SU-DHL-6 (cell line): ENCODE data around the gene ZDHHC24.

Source experiments
- H2AFZ ChIP-seq: fragments of 200-600 bp; sonication (generic); 2 replicates; pipeline ENCODE4 v1.6.1; 2014; ENCODE audit warnings: low read depth, mild to moderate bottlenecking, moderate library complexity, mixed read lengths, antibody characterized with exemption, low read length; ENCODE audit not compliant: severe bottlenecking
- H3F3A ChIP-seq: fragments of 200-600 bp; shearing (Covaris generic); 2 replicates; pipeline ENCODE4 v1.6.0; 2016; ENCODE audit warnings: antibody characterized with exemption, mild to moderate bottlenecking; ENCODE audit not compliant: insufficient read depth
- H3K27ac ChIP-seq: fragments of 200-600 bp; sonication (generic); 2 replicates; pipeline ENCODE4 v1.5.1; 2016; ENCODE audit warnings: low read depth, mild to moderate bottlenecking, low read length, moderate library complexity, mixed read lengths
- H3K27me3 ChIP-seq: fragments of 200-600 bp; sonication (generic), shearing (Covaris generic); 2 replicates; pipeline ENCODE4 v1.6.0; 2014; ENCODE audit warnings: mild to moderate bottlenecking, low read length
- H3K36me3 ChIP-seq: fragments of 200-600 bp; sonication (generic); 2 replicates; pipeline ENCODE4 v1.6.1; 2014; ENCODE audit warnings: mild to moderate bottlenecking, low read length, mixed read lengths
- H3K4me2 ChIP-seq: fragments of 300-600, 200-600 bp; shearing (Covaris generic), sonication (generic); 2 replicates; pipeline ENCODE4 v1.6.0; 2014; ENCODE audit warnings: low read length, low read depth, mild to moderate bottlenecking; ENCODE audit not compliant: poor library complexity, severe bottlenecking
- H3K4me3 ChIP-seq: fragments of 200-600 bp; sonication (generic); 2 replicates; pipeline ENCODE4 v1.5.1; 2014; ENCODE audit warnings: antibody characterized with exemption, low read length, mild to moderate bottlenecking, mixed read lengths; ENCODE audit not compliant: insufficient read depth, poor library complexity, severe bottlenecking
- H3K79me2 ChIP-seq: fragments of 200-600 bp; sonication (generic); 2 replicates; pipeline ENCODE4 v1.6.1; 2014; ENCODE audit warnings: mild to moderate bottlenecking, low read length, moderate library complexity; ENCODE audit not compliant: insufficient read depth
- H3K9ac ChIP-seq: fragments of 200-600 bp; sonication (generic); 2 replicates; pipeline ENCODE4 v1.7.0; 2014; ENCODE audit warnings: mild to moderate bottlenecking, low read length
- H3K9me2 ChIP-seq: fragments of 200-600 bp; sonication (generic); replicated peaks from 2 replicates; pipeline ENCODE4 v1.6.1; 2014; ENCODE audit warnings: low read length; ENCODE audit not compliant: insufficient read depth
- H3K9me3 ChIP-seq: fragments of 200-600 bp; sonication (generic); 2 replicates; pipeline ENCODE4 v1.6.1; 2014; ENCODE audit warnings: low read length, mixed read lengths; ENCODE audit not compliant: insufficient read depth
- H4K20me1 ChIP-seq: fragments of 200-600 bp; sonication (generic); 2 replicates; pipeline ENCODE4 v1.6.1; 2014; ENCODE audit warnings: low read depth, mild to moderate bottlenecking, antibody characterized with exemption, low read length, moderate library complexity, mixed read lengths
- CTCF ChIP-seq: fragments of 200-600 bp; sonication (generic); IDR thresholded peaks from one replicate; pipeline ENCODE4 v1.5.1; 2017; ENCODE audit warnings: antibody characterized with exemption, mild to moderate bottlenecking, low read length, moderate library complexity; ENCODE audit not compliant: insufficient read depth, poor library complexity, severe bottlenecking
- EZH2phosphoT487 ChIP-seq: fragments of 200-600 bp; sonication (generic), shearing (Covaris generic); conservative IDR thresholded peaks from 2 replicates; pipeline ENCODE4 v1.6.1; 2018; ENCODE audit warnings: mild to moderate bottlenecking, antibody characterized with exemption, low read length, moderate library complexity, mixed read lengths

The ZDHHC24 gene

GRCh38 chr11:66505276-66505816 lies 40.5 kb downstream of the ZDHHC24 start:
- no peaks in the 10 kb centered on the region for H3F3A ChIP-seq
- no peak overlapping the region for H3K9ac ChIP-seq
- H3K4me3 ChIP-seq = no peak overlapping the region
- 0 out of 2 replicates have a peak, but pooled peaks cover 2% of the 10 kb centered on the region for H3K36me3 ChIP-seq
- no peaks in the 10 kb centered on the region for H3K9me2 ChIP-seq
- no peaks in the 10 kb centered on the region for H3K27me3 ChIP-seq
- no peaks in the 10 kb centered on the region for H3K9me3 ChIP-seq
- H3K27ac ChIP-seq = no peak overlapping the region
- H3K4me2 ChIP-seq = no peak overlapping the region
- H2AFZ ChIP-seq = no peak overlapping the region
- H4K20me1 ChIP-seq = no peaks in the 10 kb centered on the region
- no peaks in the 10 kb centered on the region for H3K79me2 ChIP-seq
- TF ChIP-seq EZH2phosphoT487 (no peak), CTCF (no peak)

- no peaks in the 10 kb centered on the region for H3K79me2 ChIP-seq
- H3K27ac ChIP-seq = no peak overlapping the region
- H2AFZ ChIP-seq = no peak overlapping the region
- H3K4me3 ChIP-seq = no peak overlapping the region
- H3K36me3 ChIP-seq = no peaks in the 10 kb centered on the region
- TF ChIP-seq CTCF = no peak
- no peak for TF ChIP-seq EZH2phosphoT487
- no peak overlapping the region for H3K4me2 ChIP-seq
- no peaks in the 10 kb centered on the region for H3K9me2 ChIP-seq
- H3K9me3 ChIP-seq = no peaks in the 10 kb centered on the region
- H3K27me3 ChIP-seq = no peaks in the 10 kb centered on the region
- H3F3A ChIP-seq = no peaks in the 10 kb centered on the region
- no peak overlapping the region for H3K9ac ChIP-seq
- no peaks in the 10 kb centered on the region for H4K20me1 ChIP-seq
Measured at GRCh38 chr11:66498506-66498905, 47.3 kb downstream of the ZDHHC24 start.

- TF ChIP-seq EZH2phosphoT487 (no peak), CTCF (no peak)
- H3K9me3 ChIP-seq = no peaks in the 10 kb centered on the region
- H3K9ac ChIP-seq = no peak overlapping the region
- no peak overlapping the region for H3K4me2 ChIP-seq
- H3K79me2 ChIP-seq = no peaks in the 10 kb centered on the region
- no peak overlapping the region for H3K27ac ChIP-seq
- no peaks in the 10 kb centered on the region for H3F3A ChIP-seq
- no peak overlapping the region for H2AFZ ChIP-seq
- no peaks in the 10 kb centered on the region for H4K20me1 ChIP-seq
- H3K4me3 ChIP-seq = no peak overlapping the region
- no peaks in the 10 kb centered on the region for H3K27me3 ChIP-seq
- no peaks in the 10 kb centered on the region for H3K9me2 ChIP-seq
- no peaks in the 10 kb centered on the region for H3K36me3 ChIP-seq
Measured at GRCh38 chr11:66497206-66497605, 48.6 kb downstream of the ZDHHC24 start.
